ENCODE measurements around the gene HPSE. TPM values are rescaled to one million over a fixed set of nuclear protein-coding genes. Genes with fewer than 3 reads are reported as not detected.
"Not testable (repeated sequence)": the region's sequence is repeated elsewhere in the genome, so short reads cannot be mapped to it uniquely, and the experiment has no call there.

HPSE gene
- total RNA-seq, 1 experiment from 2014 or later: 2.3 TPM

DNA sequence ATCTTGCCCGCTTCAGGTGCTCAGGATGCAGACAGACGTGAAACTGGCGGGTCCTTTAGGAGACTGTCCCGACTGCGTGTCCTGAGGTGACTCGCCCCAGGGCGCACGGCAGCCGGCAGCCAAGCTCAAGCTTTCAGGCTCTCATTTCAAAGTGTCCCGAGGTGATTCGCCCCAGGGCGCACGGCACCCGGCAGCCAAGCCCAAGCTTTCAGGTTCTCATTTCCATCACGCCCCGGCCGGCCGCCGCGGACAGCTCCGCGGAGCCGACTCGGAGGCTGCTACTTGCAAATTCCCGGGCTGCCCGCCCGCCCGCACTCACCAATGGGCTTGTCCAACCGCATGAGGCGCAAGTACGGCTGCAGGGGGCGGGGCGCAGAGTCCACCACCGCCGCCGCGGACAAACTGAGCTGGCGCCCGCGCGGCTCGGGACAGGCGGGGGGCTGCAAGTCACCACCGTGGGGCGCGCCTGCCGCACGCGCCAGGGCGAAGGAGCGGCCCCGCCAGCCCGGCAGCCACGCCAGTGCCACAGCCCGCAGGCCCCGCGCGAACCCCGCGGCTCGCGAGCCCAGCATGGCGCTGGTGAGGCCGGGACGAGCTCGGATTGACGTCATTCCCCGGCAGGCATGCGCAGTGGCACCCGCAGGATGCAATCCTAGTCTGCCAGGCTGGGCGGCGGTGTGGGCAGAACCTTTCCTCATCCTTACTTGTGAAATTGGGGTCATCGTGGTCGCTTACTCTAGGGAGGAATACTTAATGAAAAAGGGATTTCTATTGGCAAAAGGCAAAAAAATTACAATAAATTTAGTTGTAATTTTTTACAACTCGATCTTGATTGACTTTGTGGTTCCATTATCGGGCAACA, 50.2 kb downstream of the HPSE start, which contains the start of gene COQ2:
Gene COQ2, minus strand, starts transcription at position 606 of the 862 bp plus-strand sequence. Its CDS starts 34 bp downstream, at position 572.
- peak; percentile 90 for DNase-seq (ENCODE audit: low spot score)

DNA sequence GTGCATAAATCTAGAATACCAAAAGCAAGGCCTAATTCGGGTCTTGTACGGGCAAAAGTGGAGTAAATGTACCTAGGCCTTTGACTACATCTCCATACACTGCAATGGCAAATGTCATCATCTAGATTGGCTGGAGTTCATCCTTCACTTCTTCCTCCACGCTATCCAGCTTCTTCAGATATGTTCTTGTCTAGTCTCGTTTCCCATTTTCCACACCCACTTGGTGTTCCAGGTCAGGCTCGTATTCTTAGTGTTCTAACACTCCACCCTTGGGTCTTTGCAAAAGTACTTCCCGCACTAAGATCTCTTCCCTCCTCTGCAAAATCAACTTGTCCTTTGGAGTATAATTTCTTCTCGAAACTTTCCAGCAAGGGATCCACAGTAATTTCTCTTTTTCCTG, 51.5 kb downstream of the HPSE start:
- no peak for DNase-seq (ENCODE audit: low spot score)

DNA sequence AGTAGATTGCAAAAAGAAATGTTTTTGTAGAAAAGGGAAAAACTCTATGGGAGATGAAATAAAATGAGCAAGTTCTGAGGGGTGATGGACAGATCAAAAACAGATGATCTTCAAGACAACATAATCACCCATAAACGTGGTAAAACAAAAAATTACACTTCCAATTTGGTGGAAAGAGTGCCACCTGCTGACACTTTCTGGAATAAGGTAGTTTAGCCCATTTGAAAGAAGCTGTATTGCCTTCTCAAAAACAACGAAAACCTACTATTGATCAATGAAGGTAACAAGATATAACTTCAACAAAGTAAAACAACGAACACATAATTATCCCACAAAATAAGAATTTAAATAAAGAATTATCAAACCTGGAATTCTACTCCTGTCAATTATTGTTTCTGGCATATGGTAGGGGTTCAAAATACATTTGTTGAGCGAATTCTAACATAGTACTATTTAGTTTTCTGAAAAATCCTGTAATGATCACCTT, 52.6 kb downstream of the HPSE start:
- peak; percentile 57 for DNase-seq (ENCODE audit: low spot score)

DNA sequence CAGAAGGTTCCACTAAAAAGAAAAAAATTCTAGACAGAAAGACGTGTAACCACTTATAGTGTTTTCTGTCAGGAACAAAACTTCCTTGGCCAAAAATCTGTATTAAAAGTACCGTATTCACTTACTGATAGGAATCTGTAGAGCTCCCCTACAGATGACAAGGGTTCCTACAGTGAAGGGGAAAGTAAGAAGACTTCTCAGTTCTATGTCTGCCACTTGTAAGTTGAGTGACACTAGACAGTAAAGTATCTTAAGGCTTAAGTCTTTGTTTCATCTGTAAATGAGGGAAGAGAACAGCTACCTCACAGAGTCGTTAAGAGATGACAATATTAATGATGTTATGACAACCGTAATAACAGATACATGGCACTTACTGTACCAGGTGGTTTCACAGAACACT, 53.3 kb downstream of the HPSE start:
- no peak for DNase-seq (ENCODE audit: low spot score)

DNA sequence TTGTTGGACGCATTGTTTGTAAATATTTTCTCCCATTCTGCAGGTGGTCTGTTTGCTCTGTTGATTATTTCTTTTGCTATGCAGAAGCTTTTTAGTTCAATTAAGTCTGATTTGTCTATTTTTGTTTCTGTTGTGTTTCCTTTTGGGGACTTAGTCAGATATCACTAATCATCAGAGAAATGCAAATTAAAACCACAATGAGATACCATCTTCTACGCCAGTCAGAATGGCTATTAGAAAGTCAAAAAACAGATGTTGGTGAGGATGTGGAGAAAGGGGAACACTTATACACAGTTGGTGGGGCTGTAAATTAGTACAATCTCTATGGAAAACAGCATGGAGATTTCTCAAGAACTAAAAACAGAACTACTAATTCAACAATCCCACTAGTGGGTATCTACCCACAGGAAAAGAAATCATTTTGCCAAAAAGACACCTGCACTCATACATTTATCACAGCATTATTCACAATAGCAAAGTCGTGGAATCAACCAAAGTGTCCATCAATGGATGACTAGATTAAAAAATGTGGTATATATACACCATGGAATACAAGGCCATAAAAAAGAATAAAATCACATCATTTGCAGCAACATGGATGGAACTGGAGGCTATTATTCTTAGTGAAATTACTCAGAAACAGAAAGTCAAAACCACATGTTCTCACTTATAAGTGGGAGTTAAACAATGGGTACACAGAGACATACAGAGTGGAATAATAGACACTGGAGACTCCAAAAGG, 58.2 kb downstream of the HPSE start:
- no peak for DNase-seq (ENCODE audit: low spot score)

DNA sequence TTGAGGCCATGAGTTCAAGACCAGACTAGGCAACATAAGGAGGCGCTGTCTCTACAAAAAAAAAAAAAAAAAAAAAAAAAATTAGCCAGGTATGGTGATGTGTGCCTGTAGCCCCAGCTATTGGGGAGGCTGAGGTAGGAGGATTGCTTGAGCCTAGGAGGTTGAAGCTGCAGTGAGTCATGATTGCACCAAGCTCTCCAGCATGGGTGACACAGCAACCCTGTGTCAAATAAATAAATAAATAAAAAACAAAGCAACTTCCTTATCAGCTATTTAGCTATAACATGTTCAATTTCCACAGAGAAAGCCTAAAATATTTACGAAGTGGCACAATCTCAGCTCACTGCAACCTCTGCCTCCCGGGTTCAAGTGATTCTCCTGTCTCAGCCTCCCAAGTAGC, 60.7 kb downstream of the HPSE start:
- DNase-seq (ENCODE audit: low spot score): not testable (repeated sequence)

DNA sequence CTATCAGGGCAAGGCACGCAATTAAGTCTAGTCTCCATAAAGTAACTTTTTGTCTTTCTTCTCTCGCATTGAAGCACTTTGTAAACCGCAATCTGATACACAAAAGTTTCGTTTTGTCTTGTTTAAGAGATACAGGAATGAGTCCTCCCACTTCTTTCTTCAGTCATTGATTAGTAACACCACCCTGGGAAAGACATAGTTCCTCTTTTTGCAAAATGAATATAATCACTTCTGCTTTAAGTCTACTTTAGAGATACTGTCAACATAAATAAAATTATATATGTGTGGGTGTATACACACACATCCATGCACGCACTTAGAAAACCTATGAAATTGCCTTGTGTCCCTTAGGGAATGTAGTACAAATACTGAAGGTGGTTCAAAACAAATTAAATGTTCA, 61.7 kb downstream of the HPSE start:
- no peak for DNase-seq (ENCODE audit: low spot score)

DNA sequence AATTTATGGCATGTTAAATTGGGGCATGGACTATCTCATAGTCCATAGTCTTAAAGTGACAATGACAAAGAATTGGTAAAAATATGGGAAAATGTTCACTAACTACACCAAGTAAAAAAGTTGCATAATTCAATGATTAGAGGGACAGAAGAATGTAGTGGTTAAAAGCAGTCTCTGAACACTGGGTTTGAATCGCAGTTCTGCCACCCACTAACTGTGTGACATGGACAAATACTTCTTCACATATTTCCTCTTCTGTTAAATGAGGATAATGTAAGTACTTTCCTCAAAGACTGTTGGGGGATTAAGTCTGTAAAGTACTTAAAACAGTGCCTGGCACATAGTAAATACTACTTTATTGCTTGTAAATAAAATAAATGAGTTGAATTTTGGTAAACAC, 65.4 kb downstream of the HPSE start:
- no peak for DNase-seq (ENCODE audit: low spot score)

DNA sequence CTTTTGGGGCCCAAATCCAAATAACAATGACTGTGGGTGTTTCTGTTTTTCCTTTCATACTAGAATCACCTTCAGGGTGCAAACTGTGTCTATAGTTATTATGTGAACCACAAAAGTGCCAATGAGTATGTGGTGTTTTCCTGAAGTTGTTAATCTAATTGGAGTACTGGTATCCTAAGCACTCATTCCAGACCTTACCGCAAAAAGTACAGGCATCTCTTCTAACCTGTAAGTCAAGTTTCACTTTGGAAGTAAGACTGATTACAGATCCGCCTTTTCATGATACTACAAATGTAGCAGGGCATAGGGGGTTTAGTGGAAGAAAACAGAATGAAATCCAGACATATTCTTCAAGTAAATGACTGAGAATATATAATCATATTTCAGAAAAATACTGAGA, 66.2 kb downstream of the HPSE start:
- no peak for DNase-seq (ENCODE audit: low spot score)

DNA sequence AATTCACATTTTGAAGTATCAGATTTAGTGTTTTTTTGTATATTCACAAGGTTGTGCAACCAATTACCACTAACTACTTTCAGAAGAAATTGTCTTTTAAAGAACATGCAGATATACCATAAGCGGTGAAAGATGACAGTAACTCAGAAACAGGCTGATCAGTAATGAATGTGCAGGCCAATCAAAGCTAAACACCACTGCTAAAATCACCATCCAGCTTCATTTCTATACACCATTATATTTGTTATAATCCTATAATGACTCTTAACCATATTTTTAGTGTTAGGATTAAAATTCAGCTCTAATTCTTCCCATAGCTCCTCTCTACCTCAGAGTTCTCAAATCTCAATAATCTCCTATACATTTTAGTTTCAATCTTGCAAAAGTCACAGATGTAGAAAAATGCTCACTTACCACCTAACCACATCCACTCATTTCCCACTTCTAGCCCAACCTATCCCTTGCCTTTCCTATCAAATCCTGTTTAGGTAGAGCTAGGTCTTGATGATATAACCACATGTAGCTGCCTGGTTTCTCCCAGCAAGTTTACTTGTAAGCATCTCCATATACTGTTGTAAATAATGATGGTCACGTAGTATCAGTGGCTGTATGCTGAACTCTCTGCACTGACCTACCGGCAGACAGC, 66.7 kb downstream of the HPSE start:
- no peak for DNase-seq (ENCODE audit: low spot score)

DNA sequence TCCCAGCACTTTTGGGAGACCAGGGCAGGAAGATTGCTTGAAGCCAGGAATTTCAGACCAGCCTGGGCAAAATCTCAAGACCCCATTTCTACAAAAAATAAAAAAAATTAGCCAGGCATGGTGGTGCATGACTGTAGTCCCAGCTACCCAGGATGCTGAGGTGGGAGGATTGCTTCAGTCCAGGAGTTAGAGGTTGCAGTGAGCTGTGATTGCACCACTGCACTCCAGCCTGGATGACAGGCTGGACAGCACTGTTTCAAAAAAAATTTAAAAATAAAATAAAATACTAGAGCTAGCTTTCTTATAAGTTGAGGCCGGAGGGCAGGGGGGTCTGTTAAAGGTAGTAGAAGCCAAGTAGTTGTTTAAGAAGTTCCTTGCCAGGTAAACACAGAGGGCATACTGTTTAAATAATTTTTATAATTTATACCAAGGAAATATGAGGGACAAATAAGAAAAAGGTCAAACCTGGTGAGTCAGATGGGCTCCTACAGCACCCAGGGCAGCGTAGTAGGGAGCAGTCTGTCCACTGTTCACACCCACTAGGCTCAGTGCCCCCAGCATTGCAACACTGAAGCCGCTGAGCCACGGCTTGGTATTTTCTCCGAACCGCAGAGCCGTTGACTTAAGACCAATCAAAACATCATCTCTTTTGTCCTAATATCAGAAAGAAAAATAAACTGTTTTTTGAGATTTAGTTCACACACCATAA, 67.4 kb downstream of the HPSE start:
- no peak for DNase-seq (ENCODE audit: low spot score)

DNA sequence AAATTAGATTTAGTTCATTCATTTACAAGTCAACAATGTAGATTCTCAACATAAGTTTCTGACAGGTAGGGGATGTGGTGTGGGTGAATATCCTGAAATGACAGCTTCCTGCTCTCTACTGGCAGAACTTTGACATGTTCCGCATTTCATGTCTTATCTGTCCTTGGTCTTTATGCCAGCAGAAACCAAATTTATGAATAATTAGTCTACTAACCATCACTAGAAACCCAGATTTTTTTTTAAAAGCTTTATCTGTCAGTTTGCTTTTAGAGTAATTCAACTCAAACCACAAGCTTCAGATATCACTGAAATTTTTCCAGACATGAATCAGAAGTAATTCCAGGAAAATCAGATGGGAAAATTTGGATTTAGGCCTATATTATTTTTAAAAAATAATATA, 68.0 kb downstream of the HPSE start:
- no peak for DNase-seq (ENCODE audit: low spot score)

DNA sequence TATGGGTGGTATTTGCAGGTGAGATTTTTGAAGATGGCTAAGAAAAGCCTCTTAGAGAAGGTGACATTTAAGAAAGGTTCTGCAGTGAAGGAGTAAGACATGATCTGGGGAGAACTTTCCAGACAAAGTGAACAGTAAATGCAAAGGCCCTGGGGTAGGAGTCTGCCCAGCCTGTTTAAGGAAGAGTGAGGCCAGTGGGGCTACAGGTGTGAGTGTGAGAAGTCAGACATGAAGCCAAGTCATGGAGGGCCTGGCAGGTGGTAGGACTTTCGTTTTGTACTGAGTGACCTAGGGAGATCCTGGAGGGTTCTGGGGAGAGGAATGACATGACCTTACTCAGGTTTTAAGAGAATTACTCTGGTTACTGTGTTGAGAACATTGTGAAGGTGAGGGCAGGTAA, 71.5 kb downstream of the HPSE start:
- no peak for DNase-seq (ENCODE audit: low spot score)

DNA sequence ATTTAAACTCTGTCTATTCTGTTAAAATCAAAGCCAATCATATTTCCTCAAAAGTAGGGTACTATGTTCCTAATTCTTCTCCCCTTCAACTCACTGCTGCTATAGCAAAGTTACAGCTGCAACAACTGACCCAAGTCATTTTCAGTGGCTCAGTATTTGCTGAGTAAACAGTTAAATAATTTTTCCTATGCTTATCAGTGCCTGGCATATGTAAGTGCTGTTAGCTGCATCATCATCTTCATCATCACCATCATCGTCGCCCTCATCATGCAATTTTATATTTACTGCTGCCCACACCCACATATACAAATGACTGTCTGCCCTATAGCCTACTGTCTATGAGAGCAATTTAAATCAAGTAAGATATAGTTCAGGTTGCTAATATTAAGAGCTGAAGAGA, 72.0 kb downstream of the HPSE start:
- DNase-seq (ENCODE audit: low spot score): no peak

DNA sequence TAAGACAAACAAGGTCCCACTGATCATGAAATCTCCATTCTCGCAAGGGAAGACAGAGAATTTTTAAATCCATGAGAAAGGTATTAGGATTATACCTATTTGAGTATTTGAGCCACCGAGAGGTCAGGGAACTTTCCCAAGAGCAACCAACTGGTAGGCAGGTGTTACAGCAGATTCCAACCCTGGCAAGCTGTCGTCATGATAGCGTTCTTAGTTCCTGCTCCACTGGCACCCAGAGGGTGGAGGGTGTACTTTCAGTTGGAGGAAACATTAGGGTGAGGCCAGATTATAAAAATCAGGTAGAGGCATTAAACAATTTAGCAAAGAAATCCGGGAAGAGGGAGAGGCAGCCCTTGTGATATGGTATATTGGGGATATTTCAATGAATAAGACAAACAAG, 73.3 kb downstream of the HPSE start:
- no peak for DNase-seq (ENCODE audit: low spot score)

DNA sequence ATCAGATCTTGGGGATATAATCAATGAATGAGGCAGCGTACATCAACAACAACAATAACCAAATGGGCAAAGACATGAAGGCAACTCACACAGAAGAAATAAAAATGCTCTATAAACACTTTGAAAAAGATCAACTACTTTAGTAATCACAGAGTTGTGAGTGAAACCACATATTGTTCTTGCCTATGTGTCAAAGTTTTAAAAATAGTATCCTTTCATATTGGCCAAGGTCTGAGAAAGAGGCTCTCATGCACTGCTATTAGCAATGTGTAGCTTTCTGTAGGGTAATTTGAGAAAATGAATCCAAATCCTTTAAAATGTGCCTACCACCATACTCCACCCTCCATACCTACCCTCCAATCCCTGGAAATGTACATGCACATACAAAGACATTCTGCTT, 75.1 kb downstream of the HPSE start:
- no peak for DNase-seq (ENCODE audit: low spot score)

DNA sequence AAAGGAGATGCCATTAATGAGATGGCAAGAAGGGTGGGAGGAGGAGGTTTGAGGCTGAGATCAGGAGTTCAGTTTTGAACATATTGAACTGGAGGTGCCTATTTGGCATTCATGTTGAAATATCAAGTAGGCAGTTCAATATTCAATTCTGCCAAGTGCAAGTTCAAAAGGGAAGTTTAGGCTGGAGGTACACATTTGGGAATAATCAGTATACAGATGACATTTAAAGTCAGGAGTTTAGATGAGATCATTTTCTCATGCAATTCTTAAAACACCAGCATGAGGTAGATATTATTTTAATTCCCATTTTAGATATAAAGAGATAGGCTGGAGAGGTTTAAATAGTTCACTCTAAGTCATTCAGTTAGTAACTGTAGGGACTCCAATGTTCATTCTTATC, 76.2 kb downstream of the HPSE start:
- no peak for DNase-seq (ENCODE audit: low spot score)

DNA sequence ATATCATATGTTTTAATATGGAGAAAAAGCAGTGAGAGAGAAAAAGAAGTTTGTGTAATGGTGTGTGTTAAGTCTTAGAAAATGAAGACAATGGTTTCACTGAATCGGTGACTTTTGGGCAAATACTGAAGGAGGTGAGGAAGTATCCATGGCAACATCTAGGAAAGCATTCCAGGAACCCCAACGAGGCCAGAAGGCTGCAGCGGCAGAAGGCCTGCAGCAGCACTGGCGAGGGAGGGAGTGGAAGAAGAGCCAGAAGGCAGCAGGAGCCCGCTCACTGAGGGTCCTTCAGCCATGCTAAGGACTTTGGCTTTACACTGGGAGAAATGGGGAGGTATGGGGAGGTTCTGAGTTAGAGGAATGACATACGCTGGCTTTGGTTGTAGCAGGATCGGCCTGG, 76.8 kb downstream of the HPSE start:
- DNase-seq (ENCODE audit: low spot score): no peak

DNA sequence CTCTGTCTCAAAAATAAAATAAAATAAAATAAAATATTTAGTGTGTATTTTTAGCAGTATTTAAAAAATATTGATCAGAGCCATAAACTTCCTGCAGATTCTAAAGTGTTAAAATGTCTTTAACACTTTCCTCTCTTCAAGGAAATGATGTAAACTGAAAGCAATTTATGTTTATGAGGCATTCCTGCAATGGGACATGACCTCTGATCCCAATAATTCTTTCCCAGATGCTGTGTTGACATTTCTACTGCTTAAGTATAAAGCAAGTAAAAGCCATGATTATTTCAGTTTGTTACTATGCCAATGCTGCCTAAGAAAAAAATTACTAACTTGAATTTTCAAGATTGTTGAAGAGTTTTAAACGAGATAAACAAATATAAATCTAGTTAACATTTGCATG, 79.1 kb downstream of the HPSE start:
- peak; percentile 91 for DNase-seq (ENCODE audit: low spot score)

DNA sequence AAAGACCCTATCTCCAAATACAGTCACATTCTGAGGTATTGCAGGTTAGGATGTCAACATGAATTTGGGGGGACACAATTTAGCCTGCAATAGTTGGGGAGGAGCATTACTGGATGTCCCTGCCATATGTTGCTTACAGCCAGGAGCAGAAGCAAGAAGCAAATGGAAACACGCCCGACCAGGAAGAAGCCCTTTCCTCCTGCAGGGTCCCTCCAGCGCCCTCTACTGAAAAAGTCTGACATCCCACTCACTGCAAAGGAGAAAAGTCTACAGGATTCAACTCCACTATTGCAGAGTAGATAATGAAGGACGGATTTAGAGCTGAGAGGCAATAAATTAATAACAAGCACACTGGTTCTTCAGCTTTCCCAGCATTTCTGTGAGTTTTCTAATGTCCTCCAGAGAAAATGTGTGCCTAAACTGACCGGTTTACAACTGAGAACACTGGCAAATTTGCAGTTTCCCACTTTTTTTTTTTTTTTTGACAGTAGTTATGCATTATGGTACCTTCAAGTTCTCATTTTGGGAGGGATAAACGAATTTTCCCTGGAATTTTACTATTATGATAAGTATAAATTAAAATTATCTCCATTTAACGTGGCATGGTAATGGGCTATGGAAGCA, 81.8 kb downstream of the HPSE start:
- peak; percentile 67 for DNase-seq (ENCODE audit: low spot score)

DNA sequence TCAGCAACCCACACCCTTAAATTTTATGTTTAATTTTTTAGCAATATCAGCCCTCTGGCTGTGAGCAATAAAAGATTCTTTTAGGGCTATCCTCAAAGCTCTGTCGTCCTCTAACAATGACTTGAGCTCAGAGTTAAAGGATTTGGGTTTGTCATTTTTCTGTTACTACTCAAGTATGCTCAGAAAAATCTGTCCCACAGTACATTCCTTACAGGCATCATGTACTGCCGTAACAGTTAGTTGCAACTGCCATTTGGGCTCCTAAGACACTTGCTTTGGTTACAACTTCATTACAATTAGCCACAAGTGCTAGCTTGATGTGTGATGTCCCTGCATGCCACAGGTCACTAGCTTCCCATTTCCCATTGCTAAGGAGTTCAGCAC, 83.2 kb downstream of the HPSE start:
- DNase-seq (ENCODE audit: low spot score): no peak

Data from A172 (cell line).